ENCODE data around the gene NSUN4.
A peak's percentile ranks its signal among the peaks of the same experiment; 100 is the strongest.
"Not testable (repeated sequence)": the region's sequence is repeated elsewhere in the genome, so short reads cannot be mapped to it uniquely, and the experiment has no call there.

The NSUN4 gene

DNA sequence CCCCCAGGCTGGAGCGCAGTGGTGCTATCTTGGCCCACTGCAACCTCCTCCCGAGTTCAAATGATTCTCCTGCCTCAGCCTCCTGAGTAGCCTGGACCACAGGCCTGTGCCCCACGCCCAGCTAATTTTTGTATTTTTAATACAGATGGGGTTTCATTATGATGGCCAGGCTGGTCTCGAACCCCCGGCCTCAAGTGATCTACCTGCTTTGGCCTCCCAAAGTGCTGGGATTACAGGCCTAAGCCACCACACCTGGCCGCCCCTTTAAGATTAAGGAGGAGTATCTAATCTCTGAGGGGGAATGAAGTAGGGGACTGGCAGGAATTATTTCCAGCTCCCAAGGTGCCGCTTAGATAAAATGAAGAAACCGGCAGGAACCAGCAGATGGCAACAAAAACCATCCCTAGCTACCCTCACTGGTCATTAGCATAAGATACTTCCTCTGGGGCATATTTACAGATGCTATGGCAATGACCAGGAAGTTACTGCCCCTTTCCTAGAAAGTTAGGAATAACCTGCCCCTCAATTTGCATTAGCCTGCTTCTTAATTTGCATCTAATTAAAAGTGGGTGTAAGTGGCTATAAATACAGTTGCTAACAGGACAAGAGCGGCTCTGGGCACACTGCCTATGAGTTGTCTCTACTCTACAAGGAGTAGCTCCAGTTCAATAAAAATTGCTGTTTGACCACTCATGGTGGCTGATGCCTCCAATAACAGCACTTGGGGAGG, 7.1 kb upstream of the NSUN4 start:
- DNase-seq (ENCODE audit: low read depth, low spot score): peak; percentile 57
- Histone ChIP-seq H3K4me1 (ENCODE audit: insufficient read depth, insufficient read length) (peaks cover 8% of the 10 kb centered on the region), H3K9ac (ENCODE audit: insufficient read length, low read depth) (no peak overlapping the region), H3K9me3 (ENCODE audit: insufficient read depth, low read length) (no peaks in the 10 kb centered on the region), H3K36me3 (ENCODE audit: insufficient read depth, insufficient read length, low read length) (no peaks in the 10 kb centered on the region), H3K27me3 (ENCODE audit: insufficient read depth, insufficient read length) (no peaks in the 10 kb centered on the region), H3K4me3 (ENCODE audit: insufficient read length, low read depth) (no peak overlapping the region)
- TF ChIP-seq ZNF274 (IDR thresholded peaks at IDR 0.05; ENCODE audit: low read depth, low read length): no peak
- TF ChIP-seq YY1 (IDR thresholded peaks at IDR 0.05; ENCODE audit: insufficient read depth, insufficient read length): no peak
- no peak for TF ChIP-seq SUZ12 (IDR thresholded peaks at IDR 0.05; ENCODE audit: extremely low read depth, insufficient read depth, insufficient read length)

DNA sequence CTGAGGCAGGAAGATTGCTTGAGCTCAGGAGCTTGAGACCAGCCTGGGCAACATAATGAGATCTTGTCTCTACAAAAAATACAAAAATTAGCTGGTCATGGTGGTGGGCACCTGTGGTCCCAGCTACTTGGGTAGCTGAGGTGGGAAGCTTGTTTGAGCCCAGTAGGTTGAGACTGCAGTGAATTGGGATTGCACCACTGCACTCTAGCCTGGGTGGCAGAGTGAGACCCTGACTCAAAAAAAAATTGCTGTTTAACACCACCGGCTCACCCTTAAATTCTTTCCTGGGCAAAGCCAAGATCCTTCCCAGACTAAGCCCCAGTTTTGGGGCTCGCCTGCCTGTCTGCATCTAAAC, 6.6 kb upstream of the NSUN4 start:
- no peak for DNase-seq (ENCODE audit: low read depth, low spot score)
- TF ChIP-seq YY1 (IDR thresholded peaks at IDR 0.05; ENCODE audit: insufficient read depth, insufficient read length): no peak
- no peak for TF ChIP-seq ZNF274 (IDR thresholded peaks at IDR 0.05; ENCODE audit: low read depth, low read length)
- no peak for TF ChIP-seq SUZ12 (IDR thresholded peaks at IDR 0.05; ENCODE audit: extremely low read depth, insufficient read depth, insufficient read length)
- Histone ChIP-seq H3K9ac (ENCODE audit: insufficient read length, low read depth) (no peak overlapping the region), H3K27me3 (ENCODE audit: insufficient read depth, insufficient read length) (no peaks in the 10 kb centered on the region), H3K4me1 (ENCODE audit: insufficient read depth, insufficient read length) (peaks cover 6% of the 10 kb centered on the region), H3K9me3 (ENCODE audit: insufficient read depth, low read length) (no peaks in the 10 kb centered on the region), H3K4me3 (ENCODE audit: insufficient read length, low read depth) (no peak overlapping the region), H3K36me3 (ENCODE audit: insufficient read depth, insufficient read length, low read length) (no peaks in the 10 kb centered on the region)

DNA sequence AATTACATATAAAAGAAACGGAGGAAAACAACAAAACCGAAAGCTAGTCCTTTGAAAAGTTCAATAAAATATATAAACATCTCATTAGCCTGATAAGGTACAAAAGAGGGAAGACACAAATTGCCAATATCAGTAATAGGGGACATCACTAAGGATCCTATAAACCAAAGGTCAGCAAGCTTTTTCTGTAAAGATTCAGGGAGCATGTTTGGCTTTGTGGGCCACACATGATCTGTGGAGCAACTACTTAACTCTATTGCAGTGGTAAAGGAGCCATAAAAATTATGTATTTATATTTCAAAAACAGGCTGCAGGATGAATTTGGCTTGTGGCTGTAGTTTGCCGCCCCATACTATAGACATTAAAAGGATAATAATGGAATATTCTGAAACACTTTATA, 5.5 kb upstream of the NSUN4 start:
- Histone ChIP-seq H3K36me3 (ENCODE audit: insufficient read depth, insufficient read length, low read length) (no peaks in the 10 kb centered on the region), H3K27me3 (ENCODE audit: insufficient read depth, insufficient read length) (no peaks in the 10 kb centered on the region), H3K4me3 (ENCODE audit: insufficient read length, low read depth) (no peak overlapping the region), H3K9ac (ENCODE audit: insufficient read length, low read depth) (no peak overlapping the region), H3K9me3 (ENCODE audit: insufficient read depth, low read length) (no peaks in the 10 kb centered on the region), H3K4me1 (ENCODE audit: insufficient read depth, insufficient read length) (peaks cover 4% of the 10 kb centered on the region)
- TF ChIP-seq SUZ12 (IDR thresholded peaks at IDR 0.05; ENCODE audit: extremely low read depth, insufficient read depth, insufficient read length): no peak
- TF ChIP-seq YY1 (IDR thresholded peaks at IDR 0.05; ENCODE audit: insufficient read depth, insufficient read length): no peak
- TF ChIP-seq ZNF274 (IDR thresholded peaks at IDR 0.05; ENCODE audit: low read depth, low read length): no peak
- no peak for DNase-seq (ENCODE audit: low read depth, low spot score)

DNA sequence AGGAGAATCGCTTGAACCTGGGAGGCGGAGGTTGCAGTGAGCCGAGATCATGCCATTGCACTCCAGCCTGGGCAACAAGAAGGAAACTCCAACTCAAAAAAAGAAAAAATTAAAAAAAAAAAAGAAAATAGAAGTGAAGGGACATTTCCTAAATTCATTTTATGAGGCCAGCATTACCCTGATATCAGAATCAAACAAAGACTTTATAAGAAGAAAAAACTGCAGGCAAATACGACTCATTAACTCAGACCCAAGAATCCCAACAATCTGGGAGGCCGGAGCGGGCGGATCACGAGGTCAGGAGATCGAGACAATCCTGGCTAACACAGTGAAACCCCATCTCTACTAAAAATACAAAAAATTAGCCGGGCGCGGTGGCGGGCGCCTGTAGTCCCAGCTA, 3.2 kb upstream of the NSUN4 start:
- not testable (repeated sequence) for H3K4me1 ChIP-seq (ENCODE audit: insufficient read depth, insufficient read length); DNase-seq (ENCODE audit: low read depth, low spot score); H3K9ac ChIP-seq (ENCODE audit: insufficient read length, low read depth); H3K9me3 ChIP-seq (ENCODE audit: insufficient read depth, low read length); H3K4me3 ChIP-seq (ENCODE audit: insufficient read length, low read depth); H3K27me3 ChIP-seq (ENCODE audit: insufficient read depth, insufficient read length)
- peaks cover 12% of the 10 kb centered on the region for H3K36me3 ChIP-seq (ENCODE audit: insufficient read depth, insufficient read length, low read length)

DNA sequence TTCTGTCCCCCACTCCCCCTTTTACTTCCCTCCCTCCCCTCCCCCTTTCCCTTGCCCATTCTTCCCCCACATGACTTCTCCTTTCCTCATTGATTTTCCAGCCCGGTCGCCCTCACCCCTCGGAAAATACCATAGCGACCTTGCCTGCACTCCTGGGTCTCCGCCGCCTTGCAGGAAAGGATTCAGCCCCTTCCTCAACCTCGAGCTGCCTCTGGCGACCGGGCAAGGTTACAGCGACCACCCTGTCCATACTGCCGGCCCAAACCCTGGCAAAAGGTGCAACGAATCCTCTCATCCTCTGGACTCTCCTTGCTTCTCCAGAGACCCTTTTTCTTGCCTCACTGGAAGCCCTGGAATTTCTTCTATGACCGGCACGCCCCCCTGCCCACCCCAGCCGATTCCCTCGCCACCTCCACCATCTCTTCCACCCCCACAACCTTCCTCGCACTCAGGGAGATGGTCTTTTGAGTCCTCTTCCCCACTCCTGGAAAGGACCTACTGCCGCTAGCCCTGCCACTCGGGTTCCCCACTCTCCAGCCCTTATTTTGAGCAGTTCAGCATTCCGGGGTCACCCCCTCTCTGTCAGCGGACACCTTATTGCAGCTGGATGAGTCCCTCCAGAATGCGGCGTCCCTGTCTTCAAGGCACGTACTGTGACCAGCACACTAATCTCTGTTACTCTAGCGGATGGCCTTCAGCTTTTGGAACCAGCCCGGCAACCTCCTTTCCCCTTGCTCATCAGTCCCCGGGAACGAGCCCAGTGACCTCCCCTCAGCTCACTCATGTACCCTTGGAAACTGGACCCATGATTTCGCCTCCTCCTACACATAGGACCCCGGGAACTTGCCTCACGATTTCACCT, 846 bp downstream of the NSUN4 start:
- Histone ChIP-seq H3K36me3 (ENCODE audit: insufficient read depth, insufficient read length, low read length) (peaks cover 46% of the 10 kb centered on the region), H3K9me3 (ENCODE audit: insufficient read depth, low read length) (no peaks in the 10 kb centered on the region), H3K4me1 (ENCODE audit: insufficient read depth, insufficient read length) (peaks cover 18% of the 10 kb centered on the region), H3K4me3 (ENCODE audit: insufficient read length, low read depth) (peak overlapping the region; percentile 93), H3K27me3 (ENCODE audit: insufficient read depth, insufficient read length) (no peaks in the 10 kb centered on the region), H3K9ac (ENCODE audit: insufficient read length, low read depth) (peak overlapping the region; percentile 100)
- TF ChIP-seq ZNF274 (IDR thresholded peaks at IDR 0.05; ENCODE audit: low read depth, low read length) (no peak), YY1 (IDR thresholded peaks at IDR 0.05; ENCODE audit: insufficient read depth, insufficient read length) (no peak), SUZ12 (IDR thresholded peaks at IDR 0.05; ENCODE audit: extremely low read depth, insufficient read depth, insufficient read length) (no peak)
- DNase-seq (ENCODE audit: low read depth, low spot score): no peak

DNA sequence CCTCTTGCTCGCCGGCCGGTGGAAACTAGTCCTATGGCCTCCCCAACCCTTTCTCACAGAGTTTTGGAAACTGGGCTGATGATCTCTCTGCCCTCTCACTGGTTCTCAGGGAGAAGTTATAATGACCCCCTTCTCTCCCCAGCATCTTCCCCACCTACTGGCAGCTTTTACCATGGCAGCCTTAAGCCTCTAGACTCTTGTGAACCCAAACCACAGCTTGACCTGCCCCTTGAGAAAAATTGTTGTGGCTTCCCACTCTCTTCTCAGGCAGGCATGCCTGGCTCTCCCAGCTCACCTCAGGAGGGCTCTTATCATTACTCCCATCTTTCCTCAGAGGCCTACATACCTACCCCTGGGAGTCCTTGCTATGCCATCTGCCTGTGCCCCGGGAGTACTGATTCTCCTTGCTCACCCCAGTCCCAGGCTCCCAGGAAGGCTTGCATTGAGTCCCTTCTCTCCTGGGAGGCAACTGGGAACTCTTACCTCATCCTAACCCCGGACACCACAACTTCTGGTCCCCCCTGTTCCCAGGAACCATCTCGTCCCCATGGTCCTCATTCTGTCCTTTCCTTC, 1.6 kb downstream of the NSUN4 start:
- H3K36me3 ChIP-seq (ENCODE audit: insufficient read depth, insufficient read length, low read length): peaks cover 53% of the 10 kb centered on the region
- no peaks in the 10 kb centered on the region for H3K27me3 ChIP-seq (ENCODE audit: insufficient read depth, insufficient read length)
- peak overlapping the region; percentile 100 for H3K9ac ChIP-seq (ENCODE audit: insufficient read length, low read depth)
- DNase-seq (ENCODE audit: low read depth, low spot score): no peak
- peaks cover 18% of the 10 kb centered on the region for H3K4me1 ChIP-seq (ENCODE audit: insufficient read depth, insufficient read length)
- TF ChIP-seq ZNF274 (IDR thresholded peaks at IDR 0.05; ENCODE audit: low read depth, low read length) (no peak), SUZ12 (IDR thresholded peaks at IDR 0.05; ENCODE audit: extremely low read depth, insufficient read depth, insufficient read length) (no peak), YY1 (IDR thresholded peaks at IDR 0.05; ENCODE audit: insufficient read depth, insufficient read length) (no peak)
- H3K4me3 ChIP-seq (ENCODE audit: insufficient read length, low read depth): no peak overlapping the region
- no peaks in the 10 kb centered on the region for H3K9me3 ChIP-seq (ENCODE audit: insufficient read depth, low read length)

DNA sequence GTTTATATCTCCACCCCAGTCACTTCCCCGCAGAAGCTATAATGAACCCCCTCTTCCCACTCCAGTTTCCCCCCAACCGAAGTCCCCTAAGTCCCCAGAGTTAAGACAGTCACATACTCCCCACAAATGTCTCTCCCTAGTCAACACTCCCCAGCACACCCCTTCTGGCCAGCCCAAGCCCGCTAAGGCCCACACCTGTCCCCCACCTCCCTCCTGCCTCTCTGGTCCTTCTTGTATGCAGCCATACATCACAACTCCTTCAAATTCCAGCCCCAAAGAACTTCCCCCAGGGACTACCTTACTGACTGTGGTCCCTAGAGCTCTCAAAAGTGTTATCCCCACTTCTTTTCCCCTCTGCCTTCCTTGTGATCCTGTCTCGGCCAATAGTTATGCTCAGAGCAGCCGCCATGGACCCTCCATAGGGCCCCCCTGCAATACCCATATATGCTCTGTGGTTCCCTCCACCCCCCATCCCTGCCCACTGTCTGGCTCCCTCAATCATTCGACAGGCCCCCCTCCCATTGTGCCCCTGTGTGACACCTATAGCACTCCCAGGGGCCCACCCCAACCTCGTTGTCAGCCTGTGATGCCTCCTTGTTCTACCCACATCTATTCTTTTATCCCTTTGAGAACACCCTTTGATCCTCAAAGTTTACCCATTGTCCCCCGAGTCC, 2.2 kb downstream of the NSUN4 start:
- Histone ChIP-seq H3K4me1 (ENCODE audit: insufficient read depth, insufficient read length) (peaks cover 18% of the 10 kb centered on the region), H3K9ac (ENCODE audit: insufficient read length, low read depth) (no peak overlapping the region), H3K4me3 (ENCODE audit: insufficient read length, low read depth) (no peak overlapping the region), H3K27me3 (ENCODE audit: insufficient read depth, insufficient read length) (no peaks in the 10 kb centered on the region), H3K9me3 (ENCODE audit: insufficient read depth, low read length) (no peaks in the 10 kb centered on the region), H3K36me3 (ENCODE audit: insufficient read depth, insufficient read length, low read length) (peaks cover 59% of the 10 kb centered on the region)
- TF ChIP-seq ZNF274 (IDR thresholded peaks at IDR 0.05; ENCODE audit: low read depth, low read length) (no peak), SUZ12 (IDR thresholded peaks at IDR 0.05; ENCODE audit: extremely low read depth, insufficient read depth, insufficient read length) (no peak), YY1 (IDR thresholded peaks at IDR 0.05; ENCODE audit: insufficient read depth, insufficient read length) (no peak)
- DNase-seq (ENCODE audit: low read depth, low spot score): no peak
